AG04449 (cell line): Measurements from ENCODE around the gene AJAP1.

Source experiments
- CTCF ChIA-PET: fragments of 350-600 bp; formaldehyde crosslinking; extraction: SDS; loops from one replicate; lab custom pipeline; 2021; ENCODE audit warnings: antibody characterized with exemption; lab: Yijun Ruan, JAX
- POLR2A ChIA-PET: fragments of 400-600, 350-600 bp; formaldehyde crosslinking; extraction: SDS; loops from one replicate; lab custom pipeline; 2020; ENCODE audit warnings: antibody characterized with exemption, inconsistent platforms; lab: Yijun Ruan, JAX
- DNase-seq: peaks from one replicate; pipeline ENCODE4 v3.0.0-alpha.2; 2010; ENCODE audit warnings: low read depth, low spot score
- H3K4me3 ChIP-seq: 2 replicates; pipeline ENCODE4 v1.5.1; 2011; ENCODE audit warnings: low read depth, mild to moderate bottlenecking, control low read depth, low read length
- CTCF ChIP-seq: IDR thresholded peaks from one replicate; pipeline ENCODE4 v1.5.1; 2011; ENCODE audit warnings: mild to moderate bottlenecking, moderate library complexity, low read length, control low read depth, inconsistent platforms; ENCODE audit not compliant: insufficient read depth; ENCODE audit errors: missing control alignments

AJAP1 gene

GRCh38 chr1:4711416-4712275 is 57.2 kb downstream of the AJAP1 start:
- ChIA-PET POLR2A (no interaction called here), CTCF (no interaction called here)
- H3K4me3 ChIP-seq, result no peak overlapping the region
- DNase-seq, result no peak
- TF ChIP-seq CTCF, result no peak

- H3K4me3 ChIP-seq, result no peak overlapping the region
- CTCF ChIA-PET, result no interaction called here
- POLR2A ChIA-PET, result no interaction called here
- no peak for TF ChIP-seq CTCF
- DNase-seq, result no peak
Measured at GRCh38 chr1:4713669-4714068, 59.3 kb downstream of the AJAP1 start.

GRCh38 chr1:4716406-4716805 is 62.0 kb downstream of the AJAP1 start:
- DNase-seq, result no peak
- H3K4me3 ChIP-seq, result no peak overlapping the region
- ChIA-PET CTCF (no interaction called here), POLR2A (no interaction called here)
- TF ChIP-seq CTCF, result no peak

GRCh38 chr1:4718071-4718470 is 63.7 kb downstream of the AJAP1 start:
- ChIA-PET POLR2A (no interaction called here), CTCF (no interaction called here)
- no peak for TF ChIP-seq CTCF
- no peak overlapping the region for H3K4me3 ChIP-seq
- no peak for DNase-seq

- ChIA-PET CTCF (no interaction called here), POLR2A (no interaction called here)
- DNase-seq, result no peak
- H3K4me3 ChIP-seq, result no peak overlapping the region
- no peak for TF ChIP-seq CTCF
Measured at GRCh38 chr1:4723106-4723505, 68.7 kb downstream of the AJAP1 start.

- H3K4me3 ChIP-seq, result no peak overlapping the region
- DNase-seq, result no peak
- POLR2A ChIA-PET, result no interaction called here
- CTCF ChIA-PET, result no interaction called here
- no peak for TF ChIP-seq CTCF
Measured at GRCh38 chr1:4724001-4724400, 69.6 kb downstream of the AJAP1 start.
